HG02588 (cell line): Measurements from ENCODE around the gene LIME1.
"Not testable (repeated sequence)": the region's sequence is repeated elsewhere in the genome, so short reads cannot be mapped to it uniquely, and the experiment has no call there.

Experiments
- ATAC-seq: cut with Tn5 transposase; IDR thresholded peaks from one replicate; pipeline ENCODE4 v1.9.1; 2021; ENCODE audit warnings: mild to moderate bottlenecking, moderate library complexity; ENCODE audit not compliant: unreplicated experiment

Gene LIME1

GRCh38 chr20:63769891-63770474 lies 33.5 kb downstream of the LIME1 start:
- no peak for ATAC-seq

GRCh38 chr20:63771046-63771707 lies 34.7 kb downstream of the LIME1 start:
- ATAC-seq = no peak

GRCh38 chr20:63772781-63773518 lies 36.5 kb downstream of the LIME1 start:
- no peak for ATAC-seq

DNA sequence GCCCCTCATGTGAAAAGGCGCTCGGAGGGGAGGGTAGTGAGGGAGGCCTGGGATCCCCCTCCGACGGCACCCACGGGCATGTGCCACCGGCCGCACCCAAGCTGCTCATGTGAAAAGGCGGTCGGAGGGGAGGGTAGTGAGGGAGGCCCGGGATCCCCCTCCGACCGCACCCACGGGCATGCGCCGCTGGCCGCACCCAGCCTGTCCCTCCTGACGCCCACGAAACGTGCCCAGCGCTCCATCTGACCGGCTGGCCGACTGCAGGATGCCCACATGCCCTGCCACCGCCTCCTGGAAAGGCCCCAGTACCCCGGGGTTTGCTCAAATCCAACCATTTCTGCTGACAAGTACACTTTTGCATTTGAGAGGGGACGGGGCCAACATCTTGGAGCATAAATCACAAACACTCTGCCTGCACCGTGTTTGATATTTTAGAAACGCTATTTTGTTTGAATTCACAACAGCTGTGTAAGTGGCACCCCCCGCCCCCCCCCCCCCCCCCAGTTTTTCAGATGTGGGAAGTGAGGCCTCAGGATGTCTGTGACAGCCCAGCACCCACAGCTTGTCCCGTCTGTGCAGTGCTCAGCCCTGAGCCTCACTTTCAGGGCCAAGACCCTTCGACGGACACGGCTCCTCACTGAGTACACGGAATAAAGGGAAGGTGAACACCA lies 37.2 kb downstream of the LIME1 start:
- ATAC-seq = no peak

DNA sequence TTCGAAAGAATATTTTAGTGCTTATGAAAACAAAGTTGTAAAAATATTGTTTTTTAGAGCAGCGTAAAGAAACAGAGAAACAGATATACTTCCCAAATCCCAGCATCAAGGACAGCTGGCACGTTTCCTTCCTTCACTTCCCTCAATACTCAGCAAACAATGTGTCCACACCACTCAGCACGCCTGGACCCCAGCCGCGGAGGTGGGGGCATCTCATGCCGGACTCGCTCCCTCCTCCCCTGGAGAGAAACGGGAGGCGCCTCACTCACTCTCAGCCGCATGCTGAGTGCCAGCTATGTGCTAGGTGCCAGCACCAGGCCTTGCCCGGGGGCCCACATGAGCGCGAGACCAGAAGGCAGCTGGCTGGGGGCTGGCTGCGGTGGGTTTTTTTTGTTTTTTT lies 37.8 kb downstream of the LIME1 start:
- ATAC-seq = no peak

DNA sequence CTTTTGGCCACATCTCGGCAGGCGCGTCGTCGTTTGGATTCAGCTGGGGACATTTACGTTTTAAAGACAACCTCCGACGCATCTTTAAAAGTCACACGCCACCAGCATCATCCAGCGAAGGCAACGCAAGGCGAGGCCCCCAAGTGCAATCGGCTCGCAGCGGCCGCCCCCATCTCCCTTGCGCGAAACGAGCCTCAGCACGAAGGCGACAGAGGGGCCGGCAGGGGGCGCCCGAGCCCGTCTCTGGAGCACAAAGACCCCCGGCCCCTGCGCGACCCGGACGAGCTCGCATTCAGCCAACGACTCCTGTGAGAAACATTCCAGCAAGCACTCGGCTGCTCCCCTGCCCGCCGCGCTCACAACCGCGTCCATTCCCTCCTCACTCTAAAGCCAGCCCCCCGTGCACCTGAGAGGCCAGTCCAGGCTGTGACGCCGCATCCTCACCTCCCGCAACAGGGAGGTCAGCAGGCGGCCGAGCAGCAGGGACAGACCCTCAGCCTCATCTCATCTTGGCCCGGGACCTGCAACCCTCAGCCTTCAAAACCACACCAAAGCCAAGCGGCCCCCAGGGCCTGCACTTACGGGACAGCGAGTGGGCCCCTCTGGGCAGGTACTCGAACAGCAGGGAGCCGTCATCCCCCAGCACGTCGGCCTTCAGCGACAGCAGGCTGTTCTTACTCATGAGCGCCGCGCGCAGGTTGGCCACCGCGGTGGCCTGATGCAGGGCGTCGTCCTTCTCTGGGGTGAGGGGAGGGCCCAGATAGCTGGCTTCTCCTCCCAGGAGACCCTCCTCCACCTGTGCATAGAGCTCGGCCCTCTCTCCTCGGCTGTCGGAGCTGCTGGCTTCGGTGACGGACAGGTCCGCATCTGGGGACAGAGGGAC lies 38.9 kb downstream of the LIME1 start:
- ATAC-seq = no peak

DNA sequence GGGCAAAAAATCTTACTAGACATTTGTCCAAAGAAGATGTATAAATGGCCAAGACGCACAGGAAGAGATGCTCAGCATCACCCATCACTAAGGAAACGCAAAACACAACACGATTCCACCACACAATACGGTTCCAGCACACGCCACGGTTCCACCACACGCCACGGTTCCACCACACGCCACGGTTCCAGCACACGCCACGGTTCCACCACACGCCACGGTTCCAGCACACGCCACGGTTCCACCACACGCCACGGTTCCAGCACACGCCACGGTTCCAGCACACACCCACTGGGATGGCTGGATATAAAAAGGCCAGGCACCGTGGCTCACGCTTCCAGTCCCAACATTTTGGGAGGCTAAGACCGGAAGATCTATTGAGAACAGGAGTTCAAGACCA lies 40.4 kb downstream of the LIME1 start:
- not testable (repeated sequence) for ATAC-seq

DNA sequence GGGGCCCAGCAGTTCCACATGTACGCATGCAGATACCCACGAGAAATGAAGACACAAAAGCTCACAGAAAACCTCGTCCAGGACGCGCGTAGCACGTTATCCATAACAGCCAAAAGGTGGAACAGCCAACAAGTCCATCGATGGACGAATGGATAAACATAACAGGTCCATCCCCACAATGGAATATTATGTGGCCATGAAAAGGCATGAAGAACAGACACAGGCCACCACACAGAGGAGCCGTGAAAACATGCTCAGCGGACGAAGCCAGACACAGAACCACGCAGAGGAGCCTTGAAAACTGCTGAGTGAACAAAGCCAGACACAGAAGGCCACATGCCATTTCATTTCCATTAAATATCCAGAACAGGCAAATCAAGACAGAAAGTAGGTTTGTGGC lies 41.1 kb downstream of the LIME1 start:
- ATAC-seq = no peak

GRCh38 chr20:63778034-63778752 lies 41.7 kb downstream of the LIME1 start:
- ATAC-seq = no peak

DNA sequence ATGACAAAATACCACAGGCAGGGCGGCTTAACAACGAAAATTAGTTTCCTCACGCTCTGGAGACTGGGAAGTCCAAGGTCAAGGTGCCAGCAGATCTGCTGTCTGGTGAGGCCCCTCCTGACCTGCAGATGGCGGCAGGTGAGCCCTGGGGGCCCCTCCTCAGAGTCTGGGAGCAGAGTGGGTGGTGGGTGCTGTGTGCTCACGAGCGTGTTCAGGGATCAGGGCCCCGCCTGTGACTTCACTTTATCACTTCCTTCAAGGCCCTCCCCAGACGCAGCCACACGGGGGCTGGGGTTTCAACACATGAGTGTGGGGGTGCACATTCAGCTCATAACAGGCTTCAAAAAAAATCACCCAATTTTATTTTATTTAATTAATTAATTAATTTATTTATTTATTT lies 42.4 kb downstream of the LIME1 start:
- no peak for ATAC-seq

DNA sequence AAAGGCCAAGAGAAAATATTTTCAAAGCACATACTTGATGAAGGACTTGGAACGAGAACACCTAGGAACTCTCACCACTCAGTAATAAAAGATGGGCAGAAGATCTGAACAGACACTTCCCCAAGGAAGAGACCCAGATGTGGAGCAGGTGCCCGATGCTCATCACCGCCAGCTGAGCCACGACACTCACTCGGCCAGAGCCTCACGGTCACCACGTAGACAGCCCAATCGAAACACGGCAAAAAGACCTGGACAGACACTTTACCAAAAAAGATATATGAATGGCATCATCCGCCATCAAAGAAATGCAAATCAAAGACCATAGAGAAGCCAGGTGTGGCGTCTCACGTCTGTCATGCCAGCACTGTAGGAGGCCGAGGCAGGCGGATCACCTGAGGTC lies 44.7 kb downstream of the LIME1 start:
- ATAC-seq = no peak

GRCh38 chr20:63782051-63782471 lies 45.6 kb downstream of the LIME1 start:
- no peak for ATAC-seq

- ATAC-seq = no peak
Measured at GRCh38 chr20:63782521-63782971, 46.1 kb downstream of the LIME1 start.

DNA sequence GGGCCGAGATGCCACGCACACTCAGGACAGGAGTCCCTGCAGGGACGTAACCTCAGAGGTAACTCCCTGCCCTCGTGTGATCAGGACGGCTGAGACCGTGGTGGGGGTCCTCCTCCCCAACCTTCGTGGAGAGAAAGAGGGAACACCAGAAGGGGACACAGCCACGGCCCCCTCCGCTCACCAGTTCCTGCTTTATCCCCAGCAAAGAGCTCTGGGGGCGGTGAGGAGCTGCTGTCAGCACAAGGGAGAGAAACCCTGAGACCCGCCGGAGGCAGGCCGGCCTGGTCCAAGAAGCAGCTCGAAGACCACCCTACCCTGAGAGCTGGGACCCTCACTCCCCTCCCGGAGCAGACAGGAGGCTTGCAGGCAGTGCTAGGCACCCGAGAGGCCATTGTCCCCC lies 47.5 kb downstream of the LIME1 start:
- ATAC-seq = no peak

DNA sequence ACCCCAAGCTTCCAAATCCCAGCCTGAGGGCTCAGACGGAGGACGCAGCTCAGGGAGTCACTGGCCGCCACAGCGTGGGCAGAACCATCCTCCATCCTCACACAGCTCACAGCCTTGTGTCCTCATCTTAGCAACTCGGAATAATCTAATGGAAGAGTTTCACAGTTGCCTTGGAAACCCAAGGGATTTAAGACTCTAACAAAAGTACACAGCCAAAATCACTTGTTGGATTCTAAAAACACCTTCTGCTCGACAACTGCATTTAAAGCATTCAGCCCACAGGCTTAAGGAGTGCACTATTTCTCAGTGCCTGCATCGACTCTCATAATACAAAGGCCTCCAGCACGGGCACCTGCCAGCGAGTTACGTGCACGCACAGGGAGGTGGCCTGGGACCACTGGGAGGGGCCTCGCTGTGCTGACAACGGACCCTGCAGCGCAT lies 49.2 kb downstream of the LIME1 start:
- no peak for ATAC-seq

- ATAC-seq = no peak
Measured at GRCh38 chr20:63787302-63787701, 50.8 kb downstream of the LIME1 start.

GRCh38 chr20:63787749-63788148 lies 51.3 kb downstream of the LIME1 start:
- ATAC-seq = no peak
